Stimulated activated CD4-positive, alpha-beta T cell treated with anti-CD3 and anti-CD28 coated beads, Interleukin-1b, Interleukin-23, amount 100 ng/mL, for 24 hours (primary cell): ENCODE measurements around the gene TUBA4B.
A peak's percentile ranks its signal among the peaks of the same experiment; 100 is the strongest.
"Not testable (repeated sequence)": the region's sequence is repeated elsewhere in the genome, so short reads cannot be mapped to it uniquely, and the experiment has no call there.

Experiments used
- DNase-seq, 4 experiments: peaks; one replicate each; pipeline ENCODE4 v3.0.0-alpha.2; 2020; ENCODE audit warnings: low read depth in 4 of 4, low spot score in 1 of 4

Gene TUBA4B

GRCh38 chr2:219247678-219248642 is 5.1 kb upstream of the TUBA4B start:
- DNase-seq, result peak in 2 of 4 experiments; percentile 35 to 42

- no peak for DNase-seq
Measured at GRCh38 chr2:219248845-219249202, 4.2 kb upstream of the TUBA4B start.

DNA sequence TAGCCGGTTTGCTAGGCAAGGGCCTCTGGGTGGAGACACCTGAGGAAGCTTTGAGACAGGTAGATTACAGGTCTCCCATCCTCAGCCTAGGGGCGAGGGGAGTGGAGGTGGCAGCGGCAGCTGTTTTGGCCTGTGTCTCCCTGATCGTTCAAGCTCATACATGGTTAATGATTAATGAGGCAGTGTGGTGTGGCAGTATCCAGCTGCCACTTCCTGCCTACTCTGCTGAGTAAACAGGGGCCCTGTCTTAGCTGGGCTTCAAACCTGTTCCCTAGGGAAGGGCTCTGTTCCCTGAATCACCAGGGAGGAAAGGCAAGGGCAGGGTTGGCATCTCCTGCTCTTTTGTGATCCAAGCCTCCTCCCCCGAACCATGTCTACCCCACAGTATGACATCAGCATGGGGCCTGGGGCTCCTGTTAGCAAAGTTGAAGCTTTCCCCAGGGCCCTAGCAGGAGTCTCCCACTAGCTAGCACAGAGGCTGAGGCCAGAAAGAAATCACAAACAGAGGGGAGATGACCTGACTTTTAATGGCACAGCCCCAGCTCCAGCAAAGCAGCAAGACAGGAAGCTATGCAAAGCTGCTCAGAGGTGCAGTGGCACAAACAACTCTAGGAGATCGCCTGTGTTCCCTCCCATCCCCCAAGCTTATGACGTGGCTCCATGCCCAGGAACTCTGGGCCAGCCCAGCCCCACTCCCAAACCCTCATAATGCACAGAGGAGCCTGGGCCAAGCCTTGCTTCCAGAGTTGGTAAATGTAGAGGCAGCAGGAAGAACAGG is 3.7 kb upstream of the TUBA4B start:
- DNase-seq, result no peak

DNA sequence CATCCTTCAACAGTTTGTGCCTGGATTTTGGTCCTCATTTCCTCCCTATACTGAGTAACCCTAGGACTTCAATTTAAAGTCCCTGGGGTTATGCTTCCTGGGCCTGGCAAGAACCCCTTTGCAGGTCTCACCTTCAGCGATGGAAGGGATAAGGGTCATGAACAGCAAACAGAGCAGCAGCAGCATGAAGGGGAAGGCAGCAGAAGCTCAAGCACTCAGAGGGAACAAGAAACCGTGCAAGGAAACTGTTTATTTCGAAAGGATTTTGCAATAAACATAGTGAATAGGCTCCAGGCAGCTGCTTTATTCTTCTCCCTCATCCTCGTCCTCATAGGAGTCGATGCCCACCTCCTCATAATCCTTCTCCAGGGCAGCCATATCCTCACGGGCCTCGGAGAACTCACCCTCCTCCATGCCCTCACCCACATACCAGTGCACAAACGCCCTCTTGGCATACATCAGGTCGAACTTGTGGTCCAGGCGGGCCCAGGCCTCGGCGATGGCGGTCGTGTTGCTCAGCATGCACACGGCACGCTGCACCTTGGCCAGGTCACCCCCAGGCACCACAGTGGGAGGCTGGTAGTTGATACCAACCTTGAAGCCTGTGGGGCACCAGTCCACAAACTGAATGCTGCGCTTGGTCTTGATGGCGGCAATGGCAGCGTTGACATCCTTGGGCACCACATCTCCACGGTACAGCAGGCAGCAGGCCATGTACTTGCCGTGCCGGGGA is 2.8 kb upstream of the TUBA4B start:
- DNase-seq, result no peak

DNA sequence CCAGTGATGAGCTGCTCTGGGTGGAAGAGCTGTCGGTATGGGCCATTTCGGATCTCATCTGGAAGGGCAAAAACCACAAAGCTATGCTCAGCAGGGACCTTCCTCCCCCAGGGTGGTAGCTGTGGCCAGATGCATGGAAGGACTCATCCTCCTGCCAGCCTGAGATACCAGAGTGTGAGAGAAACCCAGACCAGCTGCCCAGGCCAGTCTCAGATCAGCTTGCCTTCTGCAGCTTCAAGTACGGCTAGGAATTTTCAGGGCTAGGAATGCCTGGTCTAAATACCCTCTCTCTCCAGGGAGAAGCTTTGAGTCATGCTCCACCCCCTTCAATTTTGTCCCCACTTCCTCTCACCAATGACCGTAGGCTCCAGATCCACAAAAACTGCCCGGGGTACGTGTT is 1.4 kb upstream of the TUBA4B start:
- DNase-seq, result no peak

GRCh38 chr2:219252084-219252483 is 959 bp upstream of the TUBA4B start:
- DNase-seq, result peak in 1 of 4 experiments; percentile 21

- peak in 1 of 4 experiments; percentile 14 for DNase-seq
Measured at GRCh38 chr2:219252570-219252899, 508 bp upstream of the TUBA4B start.

DNA sequence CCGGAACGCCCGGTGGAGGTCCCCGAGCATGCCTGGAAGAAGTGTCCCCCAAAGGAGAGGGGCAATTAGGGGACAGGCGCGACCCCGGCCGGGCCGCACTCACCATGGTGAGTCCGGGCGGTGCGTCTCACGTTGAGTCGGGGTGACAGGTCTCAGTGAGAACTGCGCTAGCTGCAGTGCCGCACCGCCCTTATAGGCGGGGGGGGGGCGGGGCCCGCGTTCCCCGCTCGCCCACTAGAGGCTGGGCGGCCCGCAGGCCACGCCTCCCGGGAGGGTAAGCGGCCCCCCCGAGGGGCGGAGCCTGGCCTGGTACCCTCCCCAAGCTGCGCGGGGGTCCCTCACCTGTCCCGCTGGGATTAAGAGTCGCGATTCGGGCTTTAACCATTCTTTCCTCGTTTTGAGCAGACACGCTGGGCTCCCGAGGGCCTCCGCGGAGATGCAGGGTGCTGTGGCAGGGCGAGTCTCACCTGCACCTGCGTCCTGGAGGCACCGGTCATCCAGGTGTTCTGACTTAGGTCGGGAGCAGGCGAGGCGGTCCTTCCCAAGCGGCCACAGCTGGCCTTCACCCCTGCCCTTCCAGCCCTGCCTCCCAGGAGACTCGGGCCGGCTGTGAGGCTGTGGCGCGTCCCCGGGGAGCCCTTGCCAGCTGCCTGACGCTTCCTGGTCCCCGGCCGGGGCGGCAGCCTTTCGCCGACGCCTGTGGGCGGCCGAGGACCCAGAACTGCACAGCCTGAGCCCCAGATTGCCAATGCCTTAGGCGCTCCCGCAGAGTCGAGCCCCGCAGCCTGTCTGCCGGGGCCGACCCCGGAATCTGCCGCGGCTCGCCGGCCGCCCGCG is 928 bp downstream of the TUBA4B start, which contains the start of gene TUBA4A:
Gene TUBA4A (minus strand): TSS at position 166 of the 837 bp plus-strand sequence. CDS start 60 bp downstream, at position 106.
- DNase-seq, result peak; percentile 74 to 92 (median 83)

- DNase-seq, result no peak
Measured at GRCh38 chr2:219254590-219255201, 1.7 kb downstream of the TUBA4B start.

DNA sequence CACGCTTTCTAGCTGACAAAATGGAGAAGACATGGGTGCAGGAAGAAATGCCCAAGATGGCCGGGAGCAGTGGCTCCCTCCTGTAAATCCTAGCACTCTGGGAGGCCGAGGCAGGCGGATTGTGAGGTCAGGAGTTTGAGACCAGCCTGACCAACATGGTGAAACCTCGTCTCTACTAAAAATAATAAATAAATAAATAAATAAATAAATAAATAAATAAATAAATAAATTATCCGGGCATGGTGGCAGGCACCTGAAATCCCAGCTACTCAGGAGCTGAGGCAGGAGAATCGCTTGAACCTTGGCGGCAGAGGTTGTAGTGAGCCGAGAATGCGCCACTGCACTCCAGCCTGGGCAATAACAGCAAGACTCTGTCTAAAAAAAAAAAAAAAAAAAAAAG is 5.9 kb downstream of the TUBA4B start:
- not testable (repeated sequence) for DNase-seq

GRCh38 chr2:219261024-219261855 is 8.2 kb downstream of the TUBA4B start:
- no peak for DNase-seq

DNA sequence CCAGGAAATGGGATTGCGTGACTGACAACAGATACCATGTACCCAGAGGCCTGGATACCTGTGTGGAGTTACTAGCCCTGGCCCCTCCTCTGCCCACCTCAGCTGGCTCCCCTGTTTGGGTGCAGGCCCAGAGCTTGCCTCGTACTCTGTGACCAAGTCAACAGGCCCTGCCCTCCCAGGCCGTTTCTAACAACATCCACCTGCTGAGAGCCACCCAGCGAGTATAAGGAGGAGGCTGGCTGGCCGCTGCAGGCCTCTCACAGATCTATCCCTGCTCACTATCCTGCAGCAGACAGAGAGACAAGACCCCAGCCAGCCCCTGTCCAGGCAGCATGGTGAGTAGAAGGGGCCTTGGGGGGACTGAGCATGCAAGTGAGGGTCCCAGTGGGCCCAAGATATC is 13.2 kb downstream of the TUBA4B start:
- no peak for DNase-seq

- DNase-seq, result no peak
Measured at GRCh38 chr2:219266886-219267285, 13.8 kb downstream of the TUBA4B start.

DNA sequence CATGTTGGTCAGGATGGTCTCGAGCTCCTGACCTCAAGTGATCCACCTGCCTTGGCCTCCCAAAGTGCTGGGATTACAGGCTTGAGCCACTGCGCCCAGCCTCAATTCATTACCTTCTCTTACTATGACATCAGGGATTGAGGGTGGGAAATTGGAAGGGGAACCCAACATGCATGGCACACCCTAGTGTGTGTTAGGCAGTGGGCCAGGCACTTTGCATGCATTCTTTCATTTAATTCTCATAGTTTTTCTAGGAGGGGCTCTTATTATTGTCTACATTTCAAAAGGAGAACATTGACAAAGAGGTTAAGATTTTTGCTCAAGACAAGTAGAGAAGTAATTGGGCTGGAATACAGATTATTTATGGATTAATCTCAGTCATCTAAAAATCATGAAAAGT is 15.3 kb downstream of the TUBA4B start:
- DNase-seq, result no peak

DNA sequence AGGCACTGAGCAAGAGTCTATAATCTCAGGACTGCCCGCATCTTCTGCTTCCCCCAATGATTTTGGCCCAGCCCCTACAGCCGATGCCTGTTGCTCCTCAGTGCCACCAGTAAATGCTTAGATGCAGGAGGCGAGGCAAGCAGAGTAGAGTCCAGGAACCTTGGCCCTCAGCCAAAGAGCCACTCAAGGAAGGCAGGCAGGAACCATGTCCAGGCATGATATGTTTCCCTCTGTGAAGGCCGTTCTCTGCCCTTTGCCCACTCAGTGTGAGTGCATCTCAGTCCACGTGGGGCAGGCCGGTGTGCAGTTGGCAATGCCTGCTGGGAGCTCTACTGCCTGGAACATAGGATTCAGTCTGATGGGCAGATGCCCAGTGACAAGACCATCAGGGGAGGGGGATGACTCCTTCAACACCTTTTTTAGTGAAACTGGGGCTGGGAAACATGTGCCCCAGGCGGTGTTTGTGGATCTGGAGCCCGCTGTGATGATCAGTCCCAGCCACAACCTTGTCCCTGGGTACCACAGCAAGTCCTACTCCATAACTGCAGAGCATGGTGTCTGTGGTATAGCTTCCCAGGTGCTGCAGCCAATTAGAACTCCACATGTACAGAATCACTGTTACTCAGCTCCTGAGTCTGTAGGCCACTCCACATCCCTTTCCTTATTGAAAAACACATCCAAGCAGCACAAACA is 16.5 kb downstream of the TUBA4B start:
- DNase-seq, result no peak

DNA sequence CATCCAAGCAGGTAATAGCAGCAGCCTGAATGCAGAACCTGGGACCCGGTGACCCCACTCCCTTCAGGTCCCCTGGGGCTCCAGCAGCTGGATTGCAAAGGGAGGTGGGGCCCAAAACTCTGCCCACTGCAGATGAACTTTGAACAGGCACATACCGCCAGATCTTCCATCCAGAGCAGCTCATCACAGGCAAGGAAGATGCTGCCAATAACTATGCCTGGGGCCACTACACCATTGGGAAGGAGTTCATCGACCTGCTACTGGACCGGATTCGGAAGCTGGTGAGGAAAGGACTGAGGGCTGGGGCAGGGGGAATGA is 17.0 kb downstream of the TUBA4B start:
- no peak for DNase-seq

DNA sequence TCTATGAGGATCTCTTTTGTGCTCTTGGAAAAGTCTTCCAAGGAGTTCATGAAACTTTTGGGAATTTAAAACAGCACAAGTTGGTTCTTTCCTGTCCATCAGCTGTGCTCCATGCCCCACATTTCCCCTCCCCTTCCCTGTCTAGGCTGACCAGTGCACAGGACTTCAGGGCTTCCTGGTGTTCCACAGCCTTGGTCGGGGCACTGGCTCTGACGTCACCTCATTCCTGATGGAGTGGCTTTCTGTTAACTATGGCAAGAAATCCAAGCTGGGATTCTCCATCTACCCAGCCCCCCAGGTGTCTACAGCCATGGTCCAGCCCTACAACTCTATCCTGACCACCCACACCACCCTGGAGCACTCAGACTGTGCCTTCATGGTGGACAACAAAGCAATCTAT is 18.0 kb downstream of the TUBA4B start:
- DNase-seq, result no peak

- DNase-seq, result no peak
Measured at GRCh38 chr2:219272356-219272755, 19.3 kb downstream of the TUBA4B start.

- no peak for DNase-seq
Measured at GRCh38 chr2:219272995-219273394, 20.0 kb downstream of the TUBA4B start.
